K562 (cell line): ENCODE data around the gene CLTRN. TPM values are rescaled to one million over a fixed set of nuclear protein-coding genes. Genes with fewer than 3 reads are reported as not detected.

Experiments
- EP400 ChIP-seq: fragments of 450-650 bp; IDR thresholded peaks from 2 replicates; pipeline ENCODE4 v1.6.1; 2017; ENCODE audit warnings: antibody characterized with exemption, mild to moderate bottlenecking, moderate library complexity
- HMG20B ChIP-seq: fragments of 250-450 bp; sonication (Bioruptor Pico); IDR thresholded peaks from 2 replicates; pipeline ENCODE4 v1.5.0; 2021; ENCODE audit warnings: mild to moderate bottlenecking
- KDM2B ChIP-seq: fragments of 250-450 bp; sonication (Bioruptor Pico); IDR thresholded peaks from 2 replicates; pipeline ENCODE4 v1.8.0; 2021; ENCODE audit warnings: mild to moderate bottlenecking, moderate library complexity
- KLF13 ChIP-seq: fragments of 450-650 bp; IDR thresholded peaks from 2 replicates; pipeline ENCODE4 v1.6.1; 2016; ENCODE audit warnings: missing genetic modification characterization, low read depth, mild to moderate bottlenecking, missing compliant biosample characterization, moderate library complexity, borderline replicate concordance
- MBD2 ChIP-seq: sonication (generic); IDR thresholded peaks from 2 replicates; pipeline ENCODE4 v1.6.1; 2016; ENCODE audit warnings: low read depth, borderline replicate concordance
- MCM7 ChIP-seq, 2 experiments: fragments of 450-650 bp; IDR thresholded peaks; 2 replicates each; pipeline ENCODE4 v1.6.1; 2016 to 2018
- NR2C2 ChIP-seq, 2 experiments: fragments of 200-800 bp in 1 of 2; sonication (Bioruptor generic) in 1 of 2; sonication (generic) in 1 of 2; formaldehyde crosslinking in 1 of 2; IDR thresholded peaks; 2 replicates each; pipeline versions ENCODE4 v1.6.1 to v1.8.0; 2016 to 2022; ENCODE audit warnings: mild to moderate bottlenecking in 1 of 2, missing compliant biosample characterization in 1 of 2, missing genetic modification characterization in 1 of 2, missing genetic modification reagents in 1 of 2
- NR2F6 ChIP-seq: fragments of 450-650 bp; formaldehyde crosslinking; IDR thresholded peaks from 2 replicates; pipeline ENCODE4 v1.4.0; 2020; ENCODE audit warnings: mild to moderate bottlenecking
- RBM15 ChIP-seq: fragments of 200-400 bp; formaldehyde crosslinking; IDR thresholded peaks from 2 replicates; pipeline ENCODE4 v1.6.1; 2018; ENCODE audit warnings: mild to moderate bottlenecking, low read length, moderate library complexity; ENCODE audit not compliant: insufficient read depth
- RBM34 ChIP-seq: fragments of 200-400 bp; formaldehyde crosslinking; IDR thresholded peaks from 2 replicates; pipeline ENCODE4 v1.6.1; 2018; ENCODE audit warnings: low read length, borderline replicate concordance; ENCODE audit not compliant: insufficient read depth
- RCOR1 ChIP-seq, 2 experiments: IDR thresholded peaks; 2 replicates each; pipeline ENCODE4 v1.6.1; 2012; ENCODE audit warnings: low read depth in 2 of 2, low read length in 2 of 2, borderline replicate concordance in 1 of 2, improper control_type of control experiment in 1 of 2
- SMAD3 ChIP-seq: fragments of 450-650 bp; formaldehyde crosslinking; conservative IDR thresholded peaks from 2 replicates; pipeline ENCODE4 v1.4.0; 2020; ENCODE audit warnings: mild to moderate bottlenecking
- SRF ChIP-seq, 2 experiments: fragments of 250-450, 450-650 bp in 1 of 2; sonication (Bioruptor Pico) in 1 of 2; sonication (generic) in 1 of 2; formaldehyde crosslinking; IDR thresholded peaks; 2 replicates each; pipeline versions ENCODE4 v1.5.0 to v1.5.1; 2020 to 2022; ENCODE audit warnings: mild to moderate bottlenecking in 1 of 2, missing genetic modification reagents in 1 of 2
- SRSF1 ChIP-seq: fragments of 200-400 bp; formaldehyde crosslinking; IDR thresholded peaks from 2 replicates; pipeline ENCODE4 v1.6.1; 2017; ENCODE audit warnings: mild to moderate bottlenecking, low read depth, low read length, moderate library complexity
- TAL1 ChIP-seq: fragments of 450-650 bp; IDR thresholded peaks from 2 replicates; pipeline ENCODE4 v1.6.1; 2016; ENCODE audit warnings: mild to moderate bottlenecking
- TEAD2 ChIP-seq: fragments of 450-650 bp; IDR thresholded peaks from 2 replicates; pipeline ENCODE4 v1.6.1; 2016; ENCODE audit warnings: missing genetic modification characterization, control low read depth, missing compliant biosample characterization
- THRA ChIP-seq: fragments of 450-650 bp; IDR thresholded peaks from 2 replicates; pipeline ENCODE4 v1.6.1; 2017; ENCODE audit warnings: mild to moderate bottlenecking, moderate library complexity
- USF1 ChIP-seq: sonication (generic); formaldehyde crosslinking; IDR thresholded peaks from 2 replicates; pipeline ENCODE4 v1.9.0; 2022; ENCODE audit warnings: mild to moderate bottlenecking, missing genetic modification reagents
- XRCC4 ChIP-seq: IDR thresholded peaks from one replicate; pipeline ENCODE4 v1.6.1; 2011; ENCODE audit not compliant: insufficient read depth, insufficient read length; ENCODE audit errors: extremely low read depth
- XRCC5 ChIP-seq: fragments of 200-400 bp; formaldehyde crosslinking; IDR thresholded peaks from 2 replicates; pipeline ENCODE4 v1.6.1; 2017; ENCODE audit warnings: low read depth, mild to moderate bottlenecking, low read length
- ZNF282 ChIP-seq: sonication (generic); formaldehyde crosslinking; IDR thresholded peaks from 2 replicates; pipeline ENCODE4 v1.8.1; 2023; ENCODE audit warnings: missing genetic modification reagents
- ZNF589 ChIP-seq: fragments of 200-800 bp; sonication (Bioruptor generic); IDR thresholded peaks from 2 replicates; pipeline ENCODE4 v1.6.1; 2016; ENCODE audit warnings: low read depth, missing genetic modification characterization, missing compliant biosample characterization
- ZNF77 ChIP-seq: fragments of 250-450 bp; sonication (Bioruptor Pico); IDR thresholded peaks from 2 replicates; pipeline ENCODE4 v1.5.0; 2020
- polyA plus RNA-seq, 8 experiments: library from polyadenylated mRNA; depleted of rRNA in 4 of 8; stranded (reverse) in 5 of 8; unstranded in 3 of 8; fragments of >200 nt; fragmentation: Nextera tagmentation in 2 of 8; fragmentation: Illumina TruSeq in 1 of 8; extraction: Ambion mirVana in 2 of 8; extraction: Trizol in 1 of 8; gene quantifications; 2 replicates each; pipeline versions ENCODE4 v1.2.1 to v1.2.3, GENCODE V29; 2011 to 2014; ENCODE audit warnings: inconsistent platforms in 1 of 8, missing spikeins in 1 of 8
- total RNA-seq, 7 experiments: library from RNA; depleted of rRNA in 6 of 7; stranded (reverse); fragments of >200 nt in 6 of 7; fragmentation: Illumina TruSeq in 2 of 7; extraction: Trizol in 2 of 7; gene quantifications; 2 replicates each; pipeline versions ENCODE4 v1.2.1 to v1.2.3, GENCODE V29; 2011 to 2021; ENCODE audit warnings: low replicate concordance in 1 of 7
- TF ChIP-seq, protein P1 (sequence below): fragments of 250-450 bp; sonication (Bioruptor Pico); IDR thresholded peaks from 2 replicates; pipeline ENCODE4 v1.5.1; 2021; ENCODE audit warnings: mild to moderate bottlenecking

CLTRN gene
- total and polyA plus RNA-seq, 9 of the 15 experiments (the other 6 are each of a cell fraction or from before 2014, with no cell fraction given): 0.11 to 0.36 (median 0.18) TPM; not detected in 2

- TF ChIP-seq RBM34: no peak
- TF ChIP-seq ZNF282 (CRISPR knock-in tag): no peak
- TF ChIP-seq XRCC5: 0 out of 2 replicates have a peak, but pooled peaks have one; percentile 39
- no peak for TF ChIP-seq HMG20B (CRISPR knock-in tag)
- TF ChIP-seq RBM15: no peak
- TF ChIP-seq SRSF1: no peak
- peak; percentile 50; the same call in 1 of the 2 replicates for TF ChIP-seq MBD2
- no peak for TF ChIP-seq MCM7 (IDR thresholded peaks at IDR 0.05)
- TF ChIP-seq TAL1: no peak
- peak; percentile 67 for TF ChIP-seq USF1 (CRISPR knock-in tag)
- peak; percentile 95 for TF ChIP-seq EP400
- TF ChIP-seq TEAD2 (tag): no peak
- TF ChIP-seq THRA: no peak
- TF ChIP-seq, protein P1, sequence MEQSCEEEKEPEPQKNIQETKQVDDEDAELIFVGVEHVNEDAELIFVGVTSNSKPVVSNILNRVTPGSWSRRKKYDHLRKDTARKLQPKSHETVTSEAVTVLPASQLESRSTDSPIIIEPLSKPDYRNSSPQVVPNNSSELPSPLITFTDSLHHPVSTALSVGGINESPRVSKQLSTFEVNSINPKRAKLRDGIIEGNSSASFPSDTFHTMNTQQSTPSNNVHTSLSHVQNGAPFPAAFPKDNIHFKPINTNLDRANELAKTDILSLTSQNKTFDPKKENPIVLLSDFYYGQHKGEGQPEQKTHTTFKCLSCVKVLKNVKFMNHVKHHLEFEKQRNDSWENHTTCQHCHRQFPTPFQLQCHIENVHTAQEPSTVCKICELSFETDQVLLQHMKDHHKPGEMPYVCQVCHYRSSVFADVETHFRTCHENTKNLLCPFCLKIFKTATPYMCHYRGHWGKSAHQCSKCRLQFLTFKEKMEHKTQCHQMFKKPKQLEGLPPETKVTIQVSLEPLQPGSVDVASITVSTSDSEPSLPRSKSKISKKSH: no peak
- no peak for TF ChIP-seq SMAD3
- no peak for TF ChIP-seq RCOR1 (IDR thresholded peaks at IDR 0.05; ENCODE audit: borderline replicate concordance in 1 of 2, low read depth in 2 of 2, low read length in 2 of 2)
- TF ChIP-seq KLF13 (tag): no peak
- TF ChIP-seq KDM2B (CRISPR knock-in tag): no peak
- TF ChIP-seq ZNF77 (CRISPR knock-in tag): no peak
- TF ChIP-seq XRCC4: no peak
- TF ChIP-seq SRF (CRISPR knock-in tag; IDR thresholded peaks at IDR 0.05): 0 out of 4 replicates have a peak, but pooled peaks of 1 of the 2 experiments have one; percentile 14
- 0 out of 2 replicates have a peak, but pooled peaks have one; percentile 66 for TF ChIP-seq NR2C2 (CRISPR knock-in tag; IDR thresholded peaks at IDR 0.05)
- TF ChIP-seq NR2C2 (tag; IDR thresholded peaks at IDR 0.05): peak; percentile 55; the same call in 1 of the 2 replicates
- TF ChIP-seq ZNF589 (CRISPR knock-in tag): no peak
- no peak for TF ChIP-seq NR2F6
Measured at GRCh38 chrX:15674841-15675489, 10.4 kb upstream of the CLTRN start (continued).
